ENCODE results near the gene PKNOX2. TPM values are rescaled to one million over a fixed set of nuclear protein-coding genes. Genes with fewer than 3 reads are reported as not detected.

PKNOX2 gene
- total RNA-seq, 5 donors from 2014 or later (not counting 1 experiment from before 2014, with no cell fraction given) = 0.55 TPM; not detected in 4

DNA sequence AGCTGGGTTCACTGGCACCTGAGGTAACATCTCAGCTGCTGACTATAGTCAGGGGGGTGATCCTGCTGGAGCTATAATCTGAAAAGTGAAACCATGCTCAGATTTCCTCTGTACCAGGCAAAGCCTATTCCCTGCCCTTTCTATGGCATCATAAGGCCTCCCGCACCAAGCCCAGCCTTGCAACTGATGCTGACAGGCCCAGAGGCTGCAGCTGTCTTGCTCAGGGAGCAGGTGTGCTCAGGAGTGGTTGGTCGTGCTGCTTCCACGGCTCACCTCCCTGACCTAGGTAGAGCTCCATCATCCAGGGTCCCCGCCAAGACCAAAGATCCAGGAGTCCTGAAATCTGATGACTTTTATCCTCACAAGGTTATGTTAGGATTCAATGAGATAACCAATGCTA lies 209.8 kb downstream of the PKNOX2 start:
- H3K4me1 ChIP-seq (ENCODE audit: control insufficient read depth in 1 of 2, extremely low read depth in 1 of 2, insufficient read depth in 2 of 2, low read length in 2 of 2) = no peaks in the 10 kb centered on the region
- POLR2A ChIA-PET = no interaction called here
- DNase-seq = no peak
- no peak for ATAC-seq (replicated peaks in 1 of 4)
- 88% methylated on average over 2 of the region's 4 CpGs for WGBS (ENCODE audit: insufficient coverage)
- no peak overlapping the region for H3K27ac Mint-ChIP-seq
- no peaks in the 10 kb centered on the region for H3K9me3 ChIP-seq
- H3K36me3 Mint-ChIP-seq = no peaks in the 10 kb centered on the region
- no peak overlapping the region for H3K4me3 ChIP-seq (ENCODE audit: control insufficient read depth in 1 of 2, extremely low read depth in 1 of 2, low read length in 1 of 2)
- H3K9me3 Mint-ChIP-seq = no peaks in the 10 kb centered on the region
- no peak overlapping the region for H3K4me3 Mint-ChIP-seq
- H3K4me1 Mint-ChIP-seq = no peaks in the 10 kb centered on the region
- no peaks in the 10 kb centered on the region for H3K36me3 ChIP-seq (ENCODE audit: control insufficient read depth in 2 of 2, extremely low read depth in 1 of 2, insufficient read depth in 1 of 2, low read length in 1 of 2)
- H3K27me3 Mint-ChIP-seq = peaks cover 39 to 47% of the 10 kb centered on the region in 2 donors
- CTCF ChIA-PET = no interaction called here
- peaks cover 0 to 47% of the 10 kb centered on the region in 2 experiments for H3K27me3 ChIP-seq (replicated peaks in 1 of 2; ENCODE audit: control insufficient read depth in 2 of 2, extremely low read depth in 1 of 2, insufficient read depth in 2 of 2, low read length in 1 of 2)
- no peak overlapping the region for H3K27ac ChIP-seq (ENCODE audit: low read length)

DNA sequence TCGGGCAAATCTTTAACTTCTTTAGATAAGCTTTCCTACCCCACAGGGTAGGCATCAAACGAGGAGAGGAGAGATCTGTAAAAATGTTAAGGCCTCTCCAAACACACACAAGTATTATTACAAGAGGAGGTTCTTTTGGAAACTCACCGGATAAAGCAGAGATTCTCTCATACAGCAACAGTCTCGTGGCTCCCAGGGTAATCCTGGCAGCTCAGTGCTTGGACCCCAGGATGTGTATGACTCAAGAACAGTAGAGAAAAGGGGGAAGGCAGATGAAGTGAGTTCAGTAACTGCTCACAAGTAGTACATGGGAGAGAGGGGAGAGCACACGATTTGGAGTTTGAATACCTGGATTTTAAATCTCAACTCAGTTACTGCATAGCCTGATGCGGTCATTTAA lies 210.6 kb downstream of the PKNOX2 start:
- Mint-ChIP-seq H3K27me3 (peaks cover 40 to 45% of the 10 kb centered on the region in 2 donors), H3K4me3 (no peak overlapping the region), H3K36me3 (no peaks in the 10 kb centered on the region), H3K27ac (no peak overlapping the region), H3K9me3 (no peaks in the 10 kb centered on the region), H3K4me1 (no peaks in the 10 kb centered on the region)
- Histone ChIP-seq H3K36me3 (ENCODE audit: control insufficient read depth in 2 of 2, extremely low read depth in 1 of 2, insufficient read depth in 1 of 2, low read length in 1 of 2) (no peaks in the 10 kb centered on the region), H3K4me3 (ENCODE audit: control insufficient read depth in 1 of 2, extremely low read depth in 1 of 2, low read length in 1 of 2) (no peak overlapping the region), H3K27ac (ENCODE audit: low read length) (no peak overlapping the region), H3K9me3 (no peaks in the 10 kb centered on the region), H3K27me3 (replicated peaks in 1 of 2; ENCODE audit: control insufficient read depth in 2 of 2, extremely low read depth in 1 of 2, insufficient read depth in 2 of 2, low read length in 1 of 2) (peaks cover 0 to 42% of the 10 kb centered on the region in 2 experiments), H3K4me1 (ENCODE audit: control insufficient read depth in 1 of 2, extremely low read depth in 1 of 2, insufficient read depth in 2 of 2, low read length in 2 of 2) (no peaks in the 10 kb centered on the region)
- CTCF ChIA-PET = no interaction called here
- WGBS (ENCODE audit: insufficient coverage) = no CpG with 5 or more reads among the region's 6 CpGs
- POLR2A ChIA-PET = interaction anchor here in 1 of 2 donors (0.6 kb wide), 1 partner anchor 45 kb away, joined by 3 read pairs; no protein-coding TSS in a partner anchor
- DNase-seq = no peak
- no peak for ATAC-seq (replicated peaks in 1 of 4)

DNA sequence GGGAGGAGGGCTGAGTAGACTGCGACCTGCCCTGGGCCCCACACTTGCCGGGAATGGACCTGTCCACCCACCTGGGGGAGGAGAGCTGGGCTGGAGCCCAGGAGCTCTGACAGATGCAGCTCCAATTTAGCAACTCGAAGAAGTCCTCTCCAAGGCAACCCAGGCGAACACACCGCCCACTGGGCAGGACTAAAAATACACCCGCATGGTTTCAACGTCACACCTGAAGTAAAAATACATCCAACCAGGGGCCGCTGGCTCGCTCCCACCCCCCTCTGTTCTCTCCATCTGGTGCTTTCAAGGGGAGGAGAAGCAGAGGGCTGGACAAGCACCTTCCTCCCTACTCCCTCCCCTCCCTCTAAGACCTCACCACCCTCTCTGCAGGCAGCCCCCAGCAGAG lies 211.6 kb downstream of the PKNOX2 start:
- POLR2A ChIA-PET = no interaction called here
- H3K36me3 ChIP-seq (ENCODE audit: control insufficient read depth in 2 of 2, extremely low read depth in 1 of 2, insufficient read depth in 1 of 2, low read length in 1 of 2) = no peaks in the 10 kb centered on the region
- Mint-ChIP-seq H3K4me3 (no peak overlapping the region), H3K4me1 (no peaks in the 10 kb centered on the region), H3K9me3 (no peaks in the 10 kb centered on the region), H3K27me3 (peaks cover 36 to 40% of the 10 kb centered on the region in 2 donors), H3K27ac (no peak overlapping the region), H3K36me3 (no peaks in the 10 kb centered on the region)
- H3K27ac ChIP-seq (ENCODE audit: low read length) = no peak overlapping the region
- CTCF ChIA-PET = no interaction called here
- no peak overlapping the region for H3K4me3 ChIP-seq (ENCODE audit: control insufficient read depth in 1 of 2, extremely low read depth in 1 of 2, low read length in 1 of 2)
- peaks cover 0 to 39% of the 10 kb centered on the region in 2 experiments for H3K27me3 ChIP-seq (replicated peaks in 1 of 2; ENCODE audit: control insufficient read depth in 2 of 2, extremely low read depth in 1 of 2, insufficient read depth in 2 of 2, low read length in 1 of 2)
- H3K4me1 ChIP-seq (ENCODE audit: control insufficient read depth in 1 of 2, extremely low read depth in 1 of 2, insufficient read depth in 2 of 2, low read length in 2 of 2) = no peaks in the 10 kb centered on the region
- DNase-seq (no peak), ATAC-seq (replicated peaks in 1 of 4) (no peak)
- 53% methylated on average over 3 of the region's 9 CpGs for WGBS (ENCODE audit: insufficient coverage)
- no peaks in the 10 kb centered on the region for H3K9me3 ChIP-seq

- Mint-ChIP-seq H3K27me3 (peaks cover 38 to 43% of the 10 kb centered on the region in 2 donors), H3K9me3 (no peaks in the 10 kb centered on the region), H3K4me1 (no peaks in the 10 kb centered on the region), H3K27ac (no peak overlapping the region), H3K4me3 (no peak overlapping the region), H3K36me3 (no peaks in the 10 kb centered on the region)
- no CpG with 5 or more reads among the region's 5 CpGs for WGBS (ENCODE audit: insufficient coverage)
- no peaks in the 10 kb centered on the region for H3K4me1 ChIP-seq (ENCODE audit: control insufficient read depth in 1 of 2, extremely low read depth in 1 of 2, insufficient read depth in 2 of 2, low read length in 2 of 2)
- no peak overlapping the region for H3K4me3 ChIP-seq (ENCODE audit: control insufficient read depth in 1 of 2, extremely low read depth in 1 of 2, low read length in 1 of 2)
- H3K27me3 ChIP-seq (replicated peaks in 1 of 2; ENCODE audit: control insufficient read depth in 2 of 2, extremely low read depth in 1 of 2, insufficient read depth in 2 of 2, low read length in 1 of 2) = peaks cover 0 to 40% of the 10 kb centered on the region in 2 experiments
- POLR2A ChIA-PET = no interaction called here
- no peak for ATAC-seq (replicated peaks in 1 of 4)
- H3K9me3 ChIP-seq = no peaks in the 10 kb centered on the region
- no peak overlapping the region for H3K27ac ChIP-seq (ENCODE audit: low read length)
- DNase-seq = no peak
- CTCF ChIA-PET = no interaction called here
- H3K36me3 ChIP-seq (ENCODE audit: control insufficient read depth in 2 of 2, extremely low read depth in 1 of 2, insufficient read depth in 1 of 2, low read length in 1 of 2) = no peaks in the 10 kb centered on the region
These were observed 212.3 kb downstream of the PKNOX2 start for GRCh38 chr11:125376856-125377255.

- Mint-ChIP-seq H3K27ac (no peak overlapping the region), H3K4me3 (no peak overlapping the region), H3K4me1 (no peaks in the 10 kb centered on the region), H3K27me3 (peaks cover 31 to 39% of the 10 kb centered on the region in 2 donors), H3K36me3 (no peaks in the 10 kb centered on the region), H3K9me3 (no peaks in the 10 kb centered on the region)
- ChIA-PET CTCF (no interaction called here), POLR2A (no interaction called here)
- H3K27ac ChIP-seq (ENCODE audit: low read length) = no peak overlapping the region
- no peak for DNase-seq
- WGBS (ENCODE audit: insufficient coverage) = 93% methylated on average over 7 of the region's 7 CpGs
- no peaks in the 10 kb centered on the region for H3K4me1 ChIP-seq (ENCODE audit: control insufficient read depth in 1 of 2, extremely low read depth in 1 of 2, insufficient read depth in 2 of 2, low read length in 2 of 2)
- H3K27me3 ChIP-seq (replicated peaks in 1 of 2; ENCODE audit: control insufficient read depth in 2 of 2, extremely low read depth in 1 of 2, insufficient read depth in 2 of 2, low read length in 1 of 2) = peaks cover 0 to 40% of the 10 kb centered on the region in 2 experiments
- no peaks in the 10 kb centered on the region for H3K36me3 ChIP-seq (ENCODE audit: control insufficient read depth in 2 of 2, extremely low read depth in 1 of 2, insufficient read depth in 1 of 2, low read length in 1 of 2)
- H3K9me3 ChIP-seq = no peaks in the 10 kb centered on the region
- H3K4me3 ChIP-seq (ENCODE audit: control insufficient read depth in 1 of 2, extremely low read depth in 1 of 2, low read length in 1 of 2) = no peak overlapping the region
- ATAC-seq (replicated peaks in 1 of 4) = no peak
These were observed 213.5 kb downstream of the PKNOX2 start for GRCh38 chr11:125378083-125378482.

DNA sequence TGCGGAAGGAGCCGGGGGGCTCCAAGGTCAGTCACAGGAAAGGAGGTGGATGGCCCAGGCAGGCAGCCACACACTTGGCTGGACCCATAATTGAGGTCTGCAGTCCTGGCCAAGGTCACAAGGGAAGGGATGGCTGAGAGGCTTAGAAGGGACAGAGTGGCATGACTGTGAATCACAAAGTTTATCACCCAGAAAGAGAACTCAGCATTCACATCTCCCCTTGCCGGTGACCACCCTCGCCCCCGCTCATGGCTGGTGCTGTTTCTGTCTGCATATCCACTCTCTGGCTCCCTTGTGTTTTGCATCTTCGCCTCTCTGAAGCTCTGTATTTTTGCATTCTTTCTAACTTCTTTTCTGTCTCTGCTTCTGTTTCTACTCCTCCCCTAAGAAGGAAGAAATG lies 214.0 kb downstream of the PKNOX2 start:
- peaks cover 28 to 34% of the 10 kb centered on the region in 2 donors for H3K27me3 Mint-ChIP-seq
- H3K4me3 ChIP-seq (ENCODE audit: control insufficient read depth in 1 of 2, extremely low read depth in 1 of 2, low read length in 1 of 2) = no peak overlapping the region
- ChIA-PET CTCF (no interaction called here), POLR2A (no interaction called here)
- H3K36me3 ChIP-seq (ENCODE audit: control insufficient read depth in 2 of 2, extremely low read depth in 1 of 2, insufficient read depth in 1 of 2, low read length in 1 of 2) = no peaks in the 10 kb centered on the region
- no peaks in the 10 kb centered on the region for H3K4me1 ChIP-seq (ENCODE audit: control insufficient read depth in 1 of 2, extremely low read depth in 1 of 2, insufficient read depth in 2 of 2, low read length in 2 of 2)
- H3K4me3 Mint-ChIP-seq = no peak overlapping the region
- H3K36me3 Mint-ChIP-seq = no peaks in the 10 kb centered on the region
- no peak overlapping the region for H3K27ac ChIP-seq (ENCODE audit: low read length)
- ATAC-seq (replicated peaks in 1 of 4) = no peak
- H3K27ac Mint-ChIP-seq = no peak overlapping the region
- peaks cover 0 to 40% of the 10 kb centered on the region in 2 experiments for H3K27me3 ChIP-seq (replicated peaks in 1 of 2; ENCODE audit: control insufficient read depth in 2 of 2, extremely low read depth in 1 of 2, insufficient read depth in 2 of 2, low read length in 1 of 2)
- H3K4me1 Mint-ChIP-seq = no peaks in the 10 kb centered on the region
- H3K9me3 Mint-ChIP-seq = no peaks in the 10 kb centered on the region
- DNase-seq = no peak
- no peaks in the 10 kb centered on the region for H3K9me3 ChIP-seq
- WGBS (ENCODE audit: insufficient coverage) = 82% methylated on average over 5 of the region's 6 CpGs

- CTCF ChIA-PET = no interaction called here
- Mint-ChIP-seq H3K4me1 (no peaks in the 10 kb centered on the region), H3K4me3 (no peak overlapping the region)
These were observed 215.0 kb downstream of the PKNOX2 start for GRCh38 chr11:125379565-125379964.

More at GRCh38 chr11:125379565-125379964, 215.0 kb downstream of the PKNOX2 start:
- DNase-seq (no peak), ATAC-seq (replicated peaks in 1 of 4) (no peak)
- peaks cover 0 to 34% of the 10 kb centered on the region in 2 experiments for H3K27me3 ChIP-seq (replicated peaks in 1 of 2; ENCODE audit: control insufficient read depth in 2 of 2, extremely low read depth in 1 of 2, insufficient read depth in 2 of 2, low read length in 1 of 2)
- no peak overlapping the region for H3K27ac ChIP-seq (ENCODE audit: low read length)
- POLR2A ChIA-PET = no interaction called here
- no peak overlapping the region for H3K27ac Mint-ChIP-seq
- no peaks in the 10 kb centered on the region for H3K9me3 Mint-ChIP-seq
- H3K27me3 Mint-ChIP-seq = peaks cover 27 to 33% of the 10 kb centered on the region in 2 donors
- no peaks in the 10 kb centered on the region for H3K36me3 Mint-ChIP-seq
- H3K4me1 ChIP-seq (ENCODE audit: control insufficient read depth in 1 of 2, extremely low read depth in 1 of 2, insufficient read depth in 2 of 2, low read length in 2 of 2) = no peaks in the 10 kb centered on the region
- no peaks in the 10 kb centered on the region for H3K36me3 ChIP-seq (ENCODE audit: control insufficient read depth in 2 of 2, extremely low read depth in 1 of 2, insufficient read depth in 1 of 2, low read length in 1 of 2)
- no CpG with 5 or more reads among the region's 5 CpGs for WGBS (ENCODE audit: insufficient coverage)
- H3K4me3 ChIP-seq (ENCODE audit: control insufficient read depth in 1 of 2, extremely low read depth in 1 of 2, low read length in 1 of 2) = no peak overlapping the region
- no peaks in the 10 kb centered on the region for H3K9me3 ChIP-seq
